ENCODE measurements around the gene TGFBR3L. TPM values are rescaled to one million over a fixed set of nuclear protein-coding genes. Genes with fewer than 3 reads are reported as not detected.

TGFBR3L gene
- total and polyA plus RNA-seq, 2 donors (not counting 3 experiments of a cell fraction or from before 2014, with no cell fraction given): 0.35 TPM; not detected in 1

- no peaks in the 10 kb centered on the region for H3K9me3 ChIP-seq (replicated peaks; ENCODE audit: control insufficient read depth, insufficient read depth, low read length)
- no peaks in the 10 kb centered on the region for H3K9me1 ChIP-seq (replicated peaks; ENCODE audit: control insufficient read depth, extremely low read depth, insufficient read depth, low read length)
- FAIRE-seq (no peak), DNase-seq (ENCODE audit: low read depth, low spot score) (no peak)
- H3K27me3 ChIP-seq (ENCODE audit: control insufficient read depth in 2 of 2, insufficient read depth in 2 of 2, low read length in 2 of 2): peaks cover 9 to 22% of the 10 kb centered on the region in 2 experiments
- H3K9ac ChIP-seq (replicated peaks; ENCODE audit: extremely low read depth, insufficient read depth, low read length): peak overlapping the region; percentile 19
- dilution Hi-C loops (cut with MboI; ENCODE audit: extremely low pct_ligation_motif_present, low sequenced_read_pairs): no loop called here
- peak overlapping the region; percentile 48 for H2AFZ ChIP-seq (ENCODE audit: low read depth, low read length)
- H3K27ac ChIP-seq (ENCODE audit: insufficient read depth, low read depth, low read length): peak overlapping the region; percentile 9
- POLR2A ChIA-PET: interaction anchor here (2.1 kb wide), 2 partner anchors 18 to 22 kb away, joined by 9 to 13 read pairs; partner anchors contain the start of genes MAP2K7 and TIMM44
- H3K36me3 ChIP-seq (ENCODE audit: control insufficient read depth in 2 of 2, extremely low read depth in 1 of 2, insufficient read depth in 2 of 2, low read length in 2 of 2): peaks cover 0 to 5% of the 10 kb centered on the region in 2 experiments
- no peaks in the 10 kb centered on the region for H3K79me2 ChIP-seq (ENCODE audit: control insufficient read depth, insufficient read depth, low read length)
- peak; percentile 21 for TF ChIP-seq POLR2AphosphoS5 (IDR thresholded peaks at IDR 0.05; ENCODE audit: insufficient read depth, low read depth, low read length)
- no peak for TF ChIP-seq FOS (IDR thresholded peaks at IDR 0.05; ENCODE audit: borderline replicate concordance, insufficient read depth, low read length)
- H3K4me1 ChIP-seq (ENCODE audit: control insufficient read depth, extremely low read depth, insufficient read depth, low read length): peaks cover 25% of the 10 kb centered on the region
- intact Hi-C loops (cut with micrococcal nuclease): loop anchor here (2.0 to 5.0 kb wide), 2 partner anchors 51 to 239 kb away; partner anchors contain the start of gene TRAPPC5
- peak overlapping the region; percentile 33 for H3K4me2 ChIP-seq (ENCODE audit: insufficient read depth, low read length)
- no TSS peak for BruUV-seq (replicated peaks)
- no peaks in the 10 kb centered on the region for H4K20me1 ChIP-seq (replicated peaks; ENCODE audit: control insufficient read depth, extremely low read depth, insufficient read depth, low read length)
- CTCF ChIA-PET: interaction anchor here (1.0 to 5.1 kb wide), 10 partner anchors 7 to 353 kb away, joined by 3 to 34 read pairs (median 8); partner anchors contain the start of genes MAP2K7 and TIMM44
- peak overlapping the region; percentile 0 to 47 (median 43) for H3K4me3 ChIP-seq (replicated peaks in 1 of 3; ENCODE audit: insufficient read depth in 1 of 3, low read depth in 1 of 3, low read length in 3 of 3)
Measured at GRCh38 chr19:7921302-7921966, 6.8 kb downstream of the TGFBR3L start.

- H4K20me1 ChIP-seq (replicated peaks; ENCODE audit: control insufficient read depth, extremely low read depth, insufficient read depth, low read length): no peaks in the 10 kb centered on the region
- H3K36me3 ChIP-seq (ENCODE audit: control insufficient read depth in 2 of 2, extremely low read depth in 1 of 2, insufficient read depth in 2 of 2, low read length in 2 of 2): peaks cover 0 to 5% of the 10 kb centered on the region in 2 experiments
- intact Hi-C loops (cut with micrococcal nuclease) (loop anchor here (2.0 to 5.0 kb wide), 2 partner anchors 51 to 240 kb away; partner anchors contain the start of gene TRAPPC5), dilution Hi-C loops (cut with MboI; ENCODE audit: extremely low pct_ligation_motif_present, low sequenced_read_pairs) (no loop called here)
- no peak overlapping the region for H2AFZ ChIP-seq (ENCODE audit: low read depth, low read length)
- ChIA-PET POLR2A (no interaction called here), CTCF (interaction anchor here (1.0 to 5.1 kb wide), 3 partner anchors 22 to 123 kb away, joined by 3 to 34 read pairs (median 8); partner anchors contain the start of gene TIMM44)
- no peak overlapping the region for H3K27ac ChIP-seq (ENCODE audit: insufficient read depth, low read depth, low read length)
- H3K27me3 ChIP-seq (ENCODE audit: control insufficient read depth in 2 of 2, insufficient read depth in 2 of 2, low read length in 2 of 2): peaks cover 6 to 14% of the 10 kb centered on the region in 2 experiments
- TF ChIP-seq POLR2A (IDR thresholded peaks at IDR 0.05; ENCODE audit: low read depth, low read length) (no peak), JUN (IDR thresholded peaks at IDR 0.05; ENCODE audit: borderline replicate concordance, insufficient read depth, insufficient read length, low read depth) (no peak), CTCF (IDR thresholded peaks at IDR 0.05; ENCODE audit: extremely low read depth in 1 of 2, insufficient read depth in 1 of 2, low read depth in 1 of 2, low read length in 2 of 2) (no peak), FOS (IDR thresholded peaks at IDR 0.05; ENCODE audit: borderline replicate concordance, insufficient read depth, low read length) (no peak), MYC (IDR thresholded peaks at IDR 0.05; ENCODE audit: low read depth, low read length) (no peak), EZH2 (IDR thresholded peaks at IDR 0.05; ENCODE audit: borderline replicate concordance, low read depth, low read length, severe bottlenecking) (no peak), POLR2AphosphoS5 (IDR thresholded peaks at IDR 0.05; ENCODE audit: insufficient read depth, low read depth, low read length) (no peak), GATA2 (IDR thresholded peaks at IDR 0.05; ENCODE audit: insufficient read depth, insufficient read length, low read depth, low read length) (no peak), MAX (IDR thresholded peaks at IDR 0.05; ENCODE audit: insufficient read depth, insufficient read length) (no peak)
- H3K9me1 ChIP-seq (replicated peaks; ENCODE audit: control insufficient read depth, extremely low read depth, insufficient read depth, low read length): no peaks in the 10 kb centered on the region
- H3K4me1 ChIP-seq (ENCODE audit: control insufficient read depth, extremely low read depth, insufficient read depth, low read length): peaks cover 24% of the 10 kb centered on the region
- DNase-seq (ENCODE audit: low read depth, low spot score): no peak
- TSS peak; percentile 38 for BruUV-seq (replicated peaks)
- no peak for FAIRE-seq
- no peaks in the 10 kb centered on the region for H3K9me3 ChIP-seq (replicated peaks; ENCODE audit: control insufficient read depth, insufficient read depth, low read length)
- no peak overlapping the region for H3K4me3 ChIP-seq (replicated peaks in 1 of 3; ENCODE audit: insufficient read depth in 1 of 3, low read depth in 1 of 3, low read length in 3 of 3)
- H3K9ac ChIP-seq (replicated peaks; ENCODE audit: extremely low read depth, insufficient read depth, low read length): no peak overlapping the region
- no peaks in the 10 kb centered on the region for H3K79me2 ChIP-seq (ENCODE audit: control insufficient read depth, insufficient read depth, low read length)
- H3K4me2 ChIP-seq (ENCODE audit: insufficient read depth, low read length): no peak overlapping the region
Measured at GRCh38 chr19:7921967-7922835, 7.6 kb downstream of the TGFBR3L start.
